Caco-2 (cell line): Measurements from ENCODE around the gene SLCO2A1. TPM values are rescaled to one million over a fixed set of nuclear protein-coding genes. Genes with fewer than 3 reads are reported as not detected.

ENCODE experiments used
- BruUV-seq: library from RNA; stranded (reverse); fragments of 400-500 nt; replicated peaks from 2 replicates; lab custom pipeline; 2021; lab: Mats Ljungman, UMichigan
- CTCF ChIA-PET: fragments of 300-600 bp; sonication (Branson Sonifier 250); formaldehyde crosslinking; loops from one replicate; lab custom pipeline; 2022; ENCODE audit warnings: antibody characterized with exemption; lab: Charles Lee
- POLR2A ChIA-PET: fragments of 300-600 bp; sonication (Branson Sonifier 250); formaldehyde crosslinking; loops from one replicate; lab custom pipeline; 2022; ENCODE audit warnings: antibody characterized with exemption; lab: Charles Lee
- DNase-seq, 2 experiments: peaks; one replicate each; pipeline versions ENCODE4 v3.0.0 to v3.0.0-alpha.2; 2020 to 2022
- H3K27me3 ChIP-seq: replicated peaks from 2 replicates; pipeline ENCODE4 v1.6.0; 2011; ENCODE audit warnings: low read length; ENCODE audit not compliant: control insufficient read depth, insufficient read depth
- H3K36me3 ChIP-seq: 2 replicates; pipeline ENCODE4 v1.5.1; 2011; ENCODE audit warnings: low read length; ENCODE audit not compliant: control insufficient read depth, insufficient read depth
- H3K4me1 ChIP-seq: fragments of 250-450 bp; sonication (Bioruptor Pico); 2 replicates; pipeline ENCODE4 v1.5.1; 2020; ENCODE audit warnings: mild to moderate bottlenecking
- H3K4me3 ChIP-seq: 2 replicates; pipeline ENCODE4 v1.5.1; 2011; ENCODE audit warnings: low read depth, mild to moderate bottlenecking, control low read depth, low read length
- H3K9me3 ChIP-seq: fragments of 250-450 bp; sonication (Bioruptor Pico); 2 replicates; pipeline ENCODE4 v1.5.1; 2020; ENCODE audit warnings: mild to moderate bottlenecking, moderate library complexity
- H3K27ac Mint-ChIP-seq: one replicate; pipeline ENCODE4 v1.8.0; 2022; ENCODE audit warnings: mixed read lengths; ENCODE audit not compliant: unreplicated experiment
- H3K27me3 Mint-ChIP-seq: one replicate; pipeline ENCODE4 v1.8.0; 2022; ENCODE audit warnings: mixed read lengths; ENCODE audit not compliant: insufficient read depth, unreplicated experiment
- H3K36me3 Mint-ChIP-seq: one replicate; pipeline ENCODE4 v1.8.0; 2022; ENCODE audit warnings: mild to moderate bottlenecking, mixed read lengths; ENCODE audit not compliant: insufficient read depth, unreplicated experiment
- H3K4me1 Mint-ChIP-seq: one replicate; pipeline ENCODE4 v1.8.0; 2022; ENCODE audit warnings: low read depth, mixed read lengths; ENCODE audit not compliant: unreplicated experiment
- H3K4me3 Mint-ChIP-seq: one replicate; pipeline ENCODE4 v1.8.0; 2022; ENCODE audit warnings: mild to moderate bottlenecking, moderate library complexity, mixed read lengths; ENCODE audit not compliant: unreplicated experiment
- H3K9me3 Mint-ChIP-seq: one replicate; pipeline ENCODE4 v1.8.0; 2022; ENCODE audit warnings: mixed read lengths; ENCODE audit not compliant: unreplicated experiment
- intact Hi-C: fragments of 100-400 bp; cut with micrococcal nuclease; formaldehyde crosslinking; loops from one replicate; pipeline ENCODE4 v1.10.0; 2022; ENCODE audit not compliant: unreplicated experiment
- total RNA-seq: library from RNA; stranded (reverse); gene quantifications from 2 replicates; pipeline ENCODE4 v1.2.3, GENCODE V29; 2022
- TF ChIP-seq, protein P1 (sequence below), 2 experiments: fragments of 200-600 bp in 1 of 2; IDR thresholded peaks; 1 replicate in 1 of 2; 2 replicates in 1 of 2; pipeline versions ENCODE4 v1.5.1 to v1.8.0; 2011 to 2022; ENCODE audit warnings: antibody characterized with exemption in 1 of 2, control low read depth in 1 of 2, inconsistent platforms in 1 of 2, low read depth in 1 of 2, low read length in 1 of 2, mild to moderate bottlenecking in 1 of 2, moderate library complexity in 1 of 2; ENCODE audit not compliant: insufficient read depth in 1 of 2, severe bottlenecking in 1 of 2, unreplicated experiment in 1 of 2

Gene SLCO2A1
- total RNA-seq, 1 experiment from 2014 or later, result 2.5 TPM

DNA sequence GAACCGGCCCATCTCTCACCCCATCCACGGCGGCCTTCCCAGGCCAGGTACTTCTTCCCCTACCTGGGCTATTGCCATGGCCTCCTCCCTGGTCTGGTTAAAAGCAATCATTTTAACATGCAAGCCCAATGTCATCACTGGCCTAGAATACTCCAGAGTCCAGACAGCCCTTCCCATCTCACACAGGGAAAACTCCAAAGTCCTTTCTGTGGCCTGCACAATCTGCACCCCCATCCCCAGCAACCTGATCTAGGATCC, 45.8 kb upstream of the SLCO2A1 start:
- Mint-ChIP-seq H3K4me1 (no peaks in the 10 kb centered on the region), H3K4me3 (no peak overlapping the region), H3K36me3 (no peaks in the 10 kb centered on the region), H3K27me3 (no peaks in the 10 kb centered on the region), H3K27ac (no peak overlapping the region), H3K9me3 (peaks cover 9% of the 10 kb centered on the region)
- no peak for DNase-seq
- Histone ChIP-seq H3K4me1 (no peaks in the 10 kb centered on the region), H3K36me3 (no peaks in the 10 kb centered on the region), H3K27me3 (no peaks in the 10 kb centered on the region), H3K4me3 (no peak overlapping the region), H3K9me3 (peaks cover 3% of the 10 kb centered on the region)
- ChIA-PET POLR2A (no interaction called here), CTCF (no interaction called here)
- BruUV-seq, result no TSS peak
- intact Hi-C loops, result no loop called here
- TF ChIP-seq, protein P1, sequence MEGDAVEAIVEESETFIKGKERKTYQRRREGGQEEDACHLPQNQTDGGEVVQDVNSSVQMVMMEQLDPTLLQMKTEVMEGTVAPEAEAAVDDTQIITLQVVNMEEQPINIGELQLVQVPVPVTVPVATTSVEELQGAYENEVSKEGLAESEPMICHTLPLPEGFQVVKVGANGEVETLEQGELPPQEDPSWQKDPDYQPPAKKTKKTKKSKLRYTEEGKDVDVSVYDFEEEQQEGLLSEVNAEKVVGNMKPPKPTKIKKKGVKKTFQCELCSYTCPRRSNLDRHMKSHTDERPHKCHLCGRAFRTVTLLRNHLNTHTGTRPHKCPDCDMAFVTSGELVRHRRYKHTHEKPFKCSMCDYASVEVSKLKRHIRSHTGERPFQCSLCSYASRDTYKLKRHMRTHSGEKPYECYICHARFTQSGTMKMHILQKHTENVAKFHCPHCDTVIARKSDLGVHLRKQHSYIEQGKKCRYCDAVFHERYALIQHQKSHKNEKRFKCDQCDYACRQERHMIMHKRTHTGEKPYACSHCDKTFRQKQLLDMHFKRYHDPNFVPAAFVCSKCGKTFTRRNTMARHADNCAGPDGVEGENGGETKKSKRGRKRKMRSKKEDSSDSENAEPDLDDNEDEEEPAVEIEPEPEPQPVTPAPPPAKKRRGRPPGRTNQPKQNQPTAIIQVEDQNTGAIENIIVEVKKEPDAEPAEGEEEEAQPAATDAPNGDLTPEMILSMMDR (IDR thresholded peaks at IDR 0.05; ENCODE audit: insufficient read depth in 1 of 2, low read depth in 1 of 2, low read length in 1 of 2, severe bottlenecking in 1 of 2, unreplicated experiment in 1 of 2), result no peak

DNA sequence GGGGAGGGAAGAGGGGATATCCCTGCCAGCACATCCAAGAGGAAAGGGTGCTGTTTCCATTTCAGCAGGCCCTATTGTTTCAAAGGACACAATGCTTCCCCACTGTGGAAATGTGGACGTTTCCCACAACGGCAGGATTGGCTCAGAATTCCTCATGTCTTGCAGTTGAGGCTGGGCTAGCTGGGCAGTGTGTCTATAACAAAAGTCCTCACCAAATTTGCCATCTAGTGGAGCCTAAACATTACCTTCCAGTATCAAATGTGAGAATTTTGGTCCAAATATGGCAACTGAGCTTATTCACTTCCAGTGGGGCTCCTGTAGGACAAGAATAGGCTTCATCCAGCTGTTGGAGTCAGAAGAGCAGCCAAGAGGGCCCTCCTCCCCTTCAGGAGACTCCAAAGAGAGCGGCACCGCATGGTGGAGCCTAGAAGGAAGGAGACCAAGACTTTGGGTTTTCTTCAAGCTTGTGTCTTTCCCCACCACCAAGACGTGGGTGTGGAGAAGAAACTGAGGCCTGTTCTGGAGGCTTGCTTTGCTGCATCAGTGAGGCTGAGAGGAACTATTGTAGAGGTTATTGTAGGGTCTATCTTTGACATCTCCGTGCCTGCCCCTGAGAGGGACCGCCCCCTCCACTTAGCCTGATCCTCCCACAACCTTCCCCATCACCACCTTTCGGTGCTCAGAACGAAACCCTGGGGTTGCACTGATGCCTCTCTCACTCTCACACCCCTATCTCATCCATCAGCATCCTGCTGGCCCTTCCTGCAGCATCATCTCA, 45.3 kb upstream of the SLCO2A1 start:
- H3K9me3 Mint-ChIP-seq, result peaks cover 5% of the 10 kb centered on the region
- DNase-seq, result no peak
- H3K27me3 Mint-ChIP-seq, result no peaks in the 10 kb centered on the region
- Histone ChIP-seq H3K9me3 (peaks cover 3% of the 10 kb centered on the region; the same call in 1 of the 2 replicates), H3K36me3 (no peaks in the 10 kb centered on the region), H3K27me3 (no peaks in the 10 kb centered on the region), H3K4me3 (no peak overlapping the region), H3K4me1 (no peaks in the 10 kb centered on the region)
- CTCF ChIA-PET, result no interaction called here
- intact Hi-C loops, result no loop called here
- TF ChIP-seq, protein P1 (IDR thresholded peaks at IDR 0.05; ENCODE audit: insufficient read depth in 1 of 2, low read depth in 1 of 2, low read length in 1 of 2, severe bottlenecking in 1 of 2, unreplicated experiment in 1 of 2), result no peak
- H3K27ac Mint-ChIP-seq, result no peak overlapping the region
- no peak overlapping the region for H3K4me3 Mint-ChIP-seq
- BruUV-seq, result no TSS peak
- H3K36me3 Mint-ChIP-seq, result no peaks in the 10 kb centered on the region
- no peaks in the 10 kb centered on the region for H3K4me1 Mint-ChIP-seq
- POLR2A ChIA-PET, result no interaction called here

DNA sequence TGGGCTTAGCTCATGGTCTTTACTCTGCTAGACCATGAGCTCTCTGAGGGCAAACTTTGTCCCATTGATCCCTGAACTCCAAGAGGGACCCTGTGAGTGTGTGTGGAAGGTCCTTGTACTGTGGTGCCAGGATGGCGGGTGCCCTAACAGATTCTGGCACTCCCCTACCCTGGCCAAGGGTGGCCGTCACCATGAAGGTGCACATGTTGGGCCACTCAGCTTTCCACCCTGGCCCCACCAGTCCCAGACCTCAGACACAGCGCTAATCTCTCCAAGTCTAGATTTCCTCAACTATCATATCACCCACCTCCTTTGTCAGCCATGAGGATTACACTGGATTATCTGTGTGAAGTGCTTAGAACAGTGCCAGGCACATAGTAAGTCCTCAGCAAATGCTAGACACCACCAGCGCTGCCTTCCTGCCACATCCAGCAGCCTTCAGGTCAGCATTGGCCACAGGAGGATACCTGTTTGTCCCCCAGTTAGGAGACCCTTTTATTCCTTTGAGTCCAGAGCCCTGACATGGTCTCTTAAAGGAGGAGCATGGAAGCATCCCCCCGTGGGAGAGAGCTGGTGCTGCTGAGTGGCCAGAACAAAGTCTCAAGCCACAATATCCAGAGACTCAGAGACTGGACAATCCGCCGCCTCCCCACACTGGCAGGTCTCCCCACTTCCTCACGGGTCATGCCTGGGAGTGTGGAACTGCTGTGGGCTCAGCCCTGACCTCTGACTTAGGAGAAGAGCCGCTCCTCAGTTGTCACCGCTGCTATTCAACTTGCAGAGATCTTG, 44.5 kb upstream of the SLCO2A1 start:
- no peaks in the 10 kb centered on the region for H3K27me3 ChIP-seq
- H3K27ac Mint-ChIP-seq, result no peak overlapping the region
- H3K36me3 Mint-ChIP-seq, result no peaks in the 10 kb centered on the region
- intact Hi-C loops, result no loop called here
- H3K4me1 Mint-ChIP-seq, result no peaks in the 10 kb centered on the region
- no peak for DNase-seq
- no peak overlapping the region for H3K4me3 ChIP-seq
- ChIA-PET CTCF (no interaction called here), POLR2A (no interaction called here)
- no peaks in the 10 kb centered on the region for H3K36me3 ChIP-seq
- no peaks in the 10 kb centered on the region for H3K9me3 ChIP-seq
- no peak overlapping the region for H3K4me3 Mint-ChIP-seq
- H3K9me3 Mint-ChIP-seq, result no peaks in the 10 kb centered on the region
- BruUV-seq, result no TSS peak
- H3K4me1 ChIP-seq, result no peaks in the 10 kb centered on the region
- TF ChIP-seq, protein P1 (IDR thresholded peaks at IDR 0.05; ENCODE audit: insufficient read depth in 1 of 2, low read depth in 1 of 2, low read length in 1 of 2, severe bottlenecking in 1 of 2, unreplicated experiment in 1 of 2), result no peak
- no peaks in the 10 kb centered on the region for H3K27me3 Mint-ChIP-seq
